ENCODE measurements around the gene WBP2. TPM values are rescaled to one million over a fixed set of nuclear protein-coding genes. Genes with fewer than 3 reads are reported as not detected.

Gene WBP2
- total RNA-seq, 1 experiment from 2014 or later, result 132 TPM

DNA sequence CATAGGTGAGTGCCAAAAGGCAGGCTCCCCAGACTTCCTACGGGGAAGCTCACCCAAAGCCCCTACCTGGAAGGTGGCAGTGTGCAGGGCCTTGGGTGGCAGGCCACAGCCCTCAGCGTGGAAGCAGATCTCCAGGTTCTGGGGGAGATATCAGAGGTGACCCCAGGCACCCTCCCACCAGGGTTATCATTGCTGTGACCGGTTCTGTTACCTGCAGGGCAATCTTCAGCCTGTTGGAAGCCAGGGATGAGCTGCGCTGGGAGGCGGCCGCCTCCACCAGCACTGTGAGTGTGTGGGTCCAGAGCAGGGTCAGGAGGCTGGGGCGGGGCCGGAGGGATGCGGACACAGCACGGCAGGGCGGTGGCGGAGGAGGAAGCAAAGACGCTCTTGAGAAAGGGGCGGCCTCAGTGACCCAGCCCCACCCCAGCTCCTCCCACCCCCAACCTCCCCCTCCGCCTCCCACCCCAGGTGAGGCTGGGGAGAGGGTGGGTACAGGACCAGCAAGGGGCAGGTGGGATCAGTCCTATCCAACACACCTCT lies 24.0 kb downstream of the WBP2 start:
- Histone ChIP-seq H3K4me1 (ENCODE audit: control insufficient read depth in 1 of 2, insufficient read depth in 2 of 2, low read length in 2 of 2) (peaks cover 6 to 12% of the 10 kb centered on the region in 2 experiments; a peak in 2 of 4 replicates), H2AFZ (ENCODE audit: low read depth, low read length, poor library complexity, severe bottlenecking) (no peak overlapping the region), H3K4me2 (ENCODE audit: low read length) (no peak overlapping the region), H3K27ac (ENCODE audit: low read depth, low read length) (no peak overlapping the region), H3K4me3 (replicated peaks in 1 of 2; ENCODE audit: low read depth in 1 of 2, low read length in 2 of 2) (no peak overlapping the region), H3K27me3 (ENCODE audit: insufficient read depth, low read length) (no peaks in the 10 kb centered on the region), H3K9me2 (ENCODE audit: insufficient read depth) (no peaks in the 10 kb centered on the region), H4K20me1 (ENCODE audit: insufficient read depth) (no peaks in the 10 kb centered on the region), H3K79me2 (ENCODE audit: insufficient read depth, low read length) (no peaks in the 10 kb centered on the region), H3K36me3 (ENCODE audit: control insufficient read depth in 1 of 2, insufficient read depth in 2 of 2, low read length in 2 of 2) (no peaks in the 10 kb centered on the region), H3K9ac (ENCODE audit: low read length) (no peak overlapping the region), H3K9me3 (ENCODE audit: control insufficient read depth in 1 of 2, insufficient read depth in 1 of 2, low read depth in 1 of 2, low read length in 2 of 2) (no peaks in the 10 kb centered on the region)
- DNase-seq (ENCODE audit: low read depth, low spot score) (no peak), ATAC-seq (no peak)
- POLR2A ChIA-PET, result interaction anchor here (0.6 kb wide), 1 partner anchor 57 kb away, joined by 3 read pairs; no protein-coding TSS in a partner anchor
- CTCF ChIA-PET, result interaction anchor here (1.6 to 2.6 kb wide), 2 partner anchors 15 to 16 kb away, joined by 5 to 15 read pairs; no protein-coding TSS in a partner anchor
- BruUV-seq (replicated peaks), result no TSS peak
- TF ChIP-seq RAD21 (IDR thresholded peaks at IDR 0.05; ENCODE audit: low read depth) (no peak), ZFX (IDR thresholded peaks at IDR 0.05) (no peak), SIN3A (IDR thresholded peaks at IDR 0.05; ENCODE audit: low read depth) (no peak), FOSL1 (IDR thresholded peaks at IDR 0.05; ENCODE audit: low read depth) (no peak), SRF (IDR thresholded peaks at IDR 0.05; ENCODE audit: low read depth) (no peak), JUND (IDR thresholded peaks at IDR 0.05) (no peak), CEBPB (IDR thresholded peaks at IDR 0.05; ENCODE audit: low read depth) (no peak), ZNF274 (IDR thresholded peaks at IDR 0.05; ENCODE audit: low read depth, low read length) (no peak), YY1 (IDR thresholded peaks at IDR 0.05; ENCODE audit: extremely low read depth, insufficient replicate concordance, low read depth, low read length) (no peak), EGR1 (IDR thresholded peaks at IDR 0.05; ENCODE audit: low read depth) (no peak)
- TF ChIP-seq, protein P1, sequence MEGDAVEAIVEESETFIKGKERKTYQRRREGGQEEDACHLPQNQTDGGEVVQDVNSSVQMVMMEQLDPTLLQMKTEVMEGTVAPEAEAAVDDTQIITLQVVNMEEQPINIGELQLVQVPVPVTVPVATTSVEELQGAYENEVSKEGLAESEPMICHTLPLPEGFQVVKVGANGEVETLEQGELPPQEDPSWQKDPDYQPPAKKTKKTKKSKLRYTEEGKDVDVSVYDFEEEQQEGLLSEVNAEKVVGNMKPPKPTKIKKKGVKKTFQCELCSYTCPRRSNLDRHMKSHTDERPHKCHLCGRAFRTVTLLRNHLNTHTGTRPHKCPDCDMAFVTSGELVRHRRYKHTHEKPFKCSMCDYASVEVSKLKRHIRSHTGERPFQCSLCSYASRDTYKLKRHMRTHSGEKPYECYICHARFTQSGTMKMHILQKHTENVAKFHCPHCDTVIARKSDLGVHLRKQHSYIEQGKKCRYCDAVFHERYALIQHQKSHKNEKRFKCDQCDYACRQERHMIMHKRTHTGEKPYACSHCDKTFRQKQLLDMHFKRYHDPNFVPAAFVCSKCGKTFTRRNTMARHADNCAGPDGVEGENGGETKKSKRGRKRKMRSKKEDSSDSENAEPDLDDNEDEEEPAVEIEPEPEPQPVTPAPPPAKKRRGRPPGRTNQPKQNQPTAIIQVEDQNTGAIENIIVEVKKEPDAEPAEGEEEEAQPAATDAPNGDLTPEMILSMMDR (IDR thresholded peaks at IDR 0.05 in 2 of 3, conservative IDR thresholded peaks at IDR 0.05 in 1 of 3; ENCODE audit: borderline replicate concordance in 1 of 3, insufficient read depth in 1 of 3, low read depth in 2 of 3, low read length in 2 of 3), result no peak
- RAD21 ChIA-PET (ENCODE audit: low non-redundant PET in 1 of 2, low total read pairs in 2 of 2, uncharacterized antibody in 2 of 2, unreplicated experiment in 2 of 2), result interaction anchor here in 1 of 2 experiments (1.2 kb wide), 1 partner anchor 51 kb away, joined by 3 read pairs; a partner anchor contains a TSS
- intact Hi-C loops (cut with micrococcal nuclease), result no loop called here

Data from HCT116 (cell line).